B cell (primary cell): Measurements from ENCODE around the gene DCPS.
"Not testable (repeated sequence)": the region's sequence is repeated elsewhere in the genome, so short reads cannot be mapped to it uniquely, and the experiment has no call there.

ENCODE experiments used
- CTCF ChIP-seq: fragments of 200-600 bp; IDR thresholded peaks from one replicate; pipeline ENCODE4 v1.8.0; 2022; ENCODE audit warnings: antibody characterized with exemption, mild to moderate bottlenecking
- EZH2 ChIP-seq: IDR thresholded peaks from 2 replicates; pipeline ENCODE4 v1.6.1; 2012; ENCODE audit warnings: borderline replicate concordance, low read depth, mild to moderate bottlenecking, moderate library complexity, low read length; ENCODE audit not compliant: insufficient read depth, poor library complexity, severe bottlenecking

DNA sequence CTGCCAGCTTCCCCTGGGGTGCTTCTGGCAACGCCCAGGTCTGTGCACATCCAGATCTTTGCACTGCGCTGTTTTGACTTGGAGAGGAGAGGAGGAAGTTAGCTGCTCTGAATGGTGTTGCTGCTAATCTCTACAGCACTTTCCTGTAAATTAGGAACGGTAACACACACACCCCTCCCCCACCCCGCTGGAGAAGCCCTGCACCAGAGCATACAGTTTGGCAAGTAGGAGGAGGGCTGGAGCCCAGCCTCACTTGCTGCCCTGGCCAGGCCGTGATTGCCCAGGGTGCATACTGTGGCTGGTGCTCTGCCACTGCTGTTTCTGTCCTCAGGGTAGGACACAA is 82.8 kb downstream of the DCPS start:
- not testable (repeated sequence) for TF ChIP-seq CTCF, EZH2
